ENCODE results near the gene CEND1. TPM values are rescaled to one million over a fixed set of nuclear protein-coding genes. Genes with fewer than 3 reads are reported as not detected.

Gene CEND1
- polyA plus RNA-seq, 1 donor from 2014 or later = 11.8 TPM

- Histone ChIP-seq H3K4me2 (ENCODE audit: low read length) (no peak overlapping the region), H3K4me3 (ENCODE audit: low read length) (no peak overlapping the region), H3F3A (ENCODE audit: insufficient read depth, low read length, poor library complexity, severe bottlenecking) (no peaks in the 10 kb centered on the region), H3K9me3 (ENCODE audit: low read length) (no peaks in the 10 kb centered on the region), H4K20me1 (ENCODE audit: insufficient read depth) (no peaks in the 10 kb centered on the region), H2AFZ (ENCODE audit: low read depth, low read length) (no peak overlapping the region), H3K27me3 (ENCODE audit: insufficient read depth, low read depth, low read length) (no peaks in the 10 kb centered on the region), H3K79me2 (replicated peaks; ENCODE audit: insufficient read depth, low read length) (peaks cover 20% of the 10 kb centered on the region), H3K9me2 (ENCODE audit: insufficient read depth, low read length) (no peaks in the 10 kb centered on the region), H3K27ac (ENCODE audit: low read length) (no peak overlapping the region), H3K36me3 (ENCODE audit: insufficient read depth, low read length) (no peaks in the 10 kb centered on the region), H3K9ac (ENCODE audit: low read length) (no peak overlapping the region)
- no peak for TF ChIP-seq EP300 (conservative IDR thresholded peaks at IDR 0.05; ENCODE audit: poor library complexity, severe bottlenecking)
- TF ChIP-seq REST (IDR thresholded peaks at IDR 0.05; ENCODE audit: borderline replicate concordance) = no peak
- no peak for TF ChIP-seq EZH2 (IDR thresholded peaks at IDR 0.05; ENCODE audit: borderline replicate concordance, insufficient read depth, low read length, poor library complexity, severe bottlenecking)
Measured at GRCh38 chr11:813072-813455, 23.2 kb upstream of the CEND1 start.

GRCh38 chr11:812390-812789 lies 22.5 kb upstream of the CEND1 start:
- Histone ChIP-seq H3K9me3 (ENCODE audit: low read length) (no peaks in the 10 kb centered on the region), H3K9ac (ENCODE audit: low read length) (no peak overlapping the region), H3K27ac (ENCODE audit: low read length) (no peak overlapping the region), H2AFZ (ENCODE audit: low read depth, low read length) (no peak overlapping the region), H3K27me3 (ENCODE audit: insufficient read depth, low read depth, low read length) (no peaks in the 10 kb centered on the region), H3K4me2 (ENCODE audit: low read length) (no peak overlapping the region), H3K36me3 (ENCODE audit: insufficient read depth, low read length) (no peaks in the 10 kb centered on the region), H3K9me2 (ENCODE audit: insufficient read depth, low read length) (no peaks in the 10 kb centered on the region), H4K20me1 (ENCODE audit: insufficient read depth) (no peaks in the 10 kb centered on the region), H3K4me3 (ENCODE audit: low read length) (no peak overlapping the region), H3K79me2 (replicated peaks; ENCODE audit: insufficient read depth, low read length) (peaks cover 20% of the 10 kb centered on the region), H3F3A (ENCODE audit: insufficient read depth, low read length, poor library complexity, severe bottlenecking) (no peaks in the 10 kb centered on the region)
- TF ChIP-seq REST (IDR thresholded peaks at IDR 0.05; ENCODE audit: borderline replicate concordance) (no peak), CTCF (IDR thresholded peaks at IDR 0.05; ENCODE audit: poor library complexity, severe bottlenecking) (no peak), SMC3 (conservative IDR thresholded peaks at IDR 0.05; ENCODE audit: poor library complexity) (no peak), POLR2AphosphoS5 (IDR thresholded peaks at IDR 0.05) (no peak), MXI1 (conservative IDR thresholded peaks at IDR 0.05; ENCODE audit: poor library complexity, severe bottlenecking) (no peak), RAD21 (conservative IDR thresholded peaks at IDR 0.05) (no peak), EP300 (conservative IDR thresholded peaks at IDR 0.05; ENCODE audit: poor library complexity, severe bottlenecking) (no peak)
